HepG2 (cell line): ENCODE measurements around the gene PIGR. TPM values are rescaled to one million over a fixed set of nuclear protein-coding genes. Genes with fewer than 3 reads are reported as not detected.

ENCODE experiments used
- ATAC-seq: fragments of 200-7000 bp; cut with Tn5 transposase; 3 replicates; pipeline ENCODE4 v1.9.1; 2020; ENCODE audit warnings: mild to moderate bottlenecking, moderate library complexity
- BruUV-seq: library from RNA; stranded (reverse); fragments of 400-500 nt; replicated peaks from 2 replicates; lab custom pipeline; 2021; lab: Mats Ljungman, UMichigan
- CTCF ChIA-PET: fragments of 300-600 bp; formaldehyde crosslinking; extraction: SDS; loops from one replicate; lab custom pipeline; 2021; ENCODE audit warnings: low total read pairs, inconsistent platforms, low intra/inter-chr PET ratio; lab: Yijun Ruan, JAX
- POLR2A ChIA-PET: fragments of 350-600 bp; sonication (Branson Sonifier 250); formaldehyde crosslinking; loops from one replicate; lab custom pipeline; 2020; ENCODE audit warnings: antibody characterized with exemption, inconsistent platforms; lab: Yijun Ruan, JAX
- DNase-seq: peaks from one replicate; pipeline ENCODE4 v3.0.0-alpha.2; 2015; ENCODE audit warnings: low spot score
- FAIRE-seq: peaks from 3 replicates; lab custom pipeline; 2011; peaks lifted over from hg19 to GRCh38; lab: Jason Lieb, UNC
- H2AFZ ChIP-seq: one replicate; pipeline ENCODE4 v1.6.1; 2011; ENCODE audit warnings: low read length, inconsistent platforms
- H3K27ac ChIP-seq: fragments of 300-600 bp; 3 replicates; pipeline ENCODE4 v1.8.0; 2011; ENCODE audit warnings: mixed run types, mild to moderate bottlenecking, mixed read lengths, low read length, inconsistent platforms; ENCODE audit not compliant: insufficient read depth; ENCODE audit errors: extremely low read length
- H3K27me3 ChIP-seq, 2 experiments: fragments of 200-600 bp in 1 of 2; 2 replicates in 1 of 2; 3 replicates in 1 of 2; pipeline versions ENCODE4 v1.6.0 to v1.8.0; 2011; ENCODE audit warnings: low read length in 2 of 2, mild to moderate bottlenecking in 2 of 2, moderate library complexity in 2 of 2, inconsistent platforms in 1 of 2; ENCODE audit not compliant: insufficient read depth in 2 of 2, control insufficient read depth in 1 of 2
- H3K36me3 ChIP-seq, 2 experiments: fragments of 200-600 bp in 1 of 2; replicated peaks in 1 of 2; 2 replicates in 1 of 2; 3 replicates in 1 of 2; pipeline versions ENCODE4 v1.5.1 to v1.8.0; 2011; ENCODE audit warnings: low read length in 2 of 2, inconsistent platforms in 1 of 2; ENCODE audit not compliant: insufficient read depth in 2 of 2, control insufficient read depth in 1 of 2
- H3K4me1 ChIP-seq: 2 replicates; pipeline ENCODE4 v1.5.1; 2012; ENCODE audit warnings: low read length, inconsistent platforms; ENCODE audit not compliant: insufficient read depth
- H3K4me2 ChIP-seq: 2 replicates; pipeline ENCODE4 v1.6.0; 2011; ENCODE audit warnings: low read depth, low read length, inconsistent platforms
- H3K4me3 ChIP-seq, 3 experiments: fragments of 200-600 bp in 1 of 3; sonication (generic), shearing (Covaris generic) in 1 of 3; replicated peaks in 1 of 3; 2 replicates each; pipeline ENCODE4 v1.5.1; 2011 to 2016; ENCODE audit warnings: low read length in 3 of 3, inconsistent platforms in 2 of 3, low read depth in 2 of 3, mild to moderate bottlenecking in 2 of 3, control low read depth in 1 of 3, mixed read lengths in 1 of 3; ENCODE audit not compliant: insufficient read depth in 1 of 3
- H3K79me2 ChIP-seq: one replicate; pipeline ENCODE4 v1.6.1; 2011; ENCODE audit warnings: low read length, inconsistent platforms; ENCODE audit not compliant: insufficient read depth
- H3K9ac ChIP-seq: 2 replicates; pipeline ENCODE4 v1.6.0; 2011; ENCODE audit warnings: mild to moderate bottlenecking, low read depth, low read length, inconsistent platforms; ENCODE audit not compliant: insufficient read depth
- H3K9me3 ChIP-seq: 2 replicates; pipeline ENCODE4 v1.5.1; 2012; ENCODE audit warnings: mild to moderate bottlenecking, low read length
- H4K20me1 ChIP-seq: 2 replicates; pipeline ENCODE4 v1.6.0; 2011; ENCODE audit warnings: inconsistent platforms, mild to moderate bottlenecking, low read length, moderate library complexity; ENCODE audit not compliant: insufficient read depth
- AKAP8 ChIP-seq: sonication (generic); formaldehyde crosslinking; IDR thresholded peaks from 2 replicates; pipeline ENCODE4 v1.5.1; 2020; ENCODE audit warnings: mild to moderate bottlenecking, missing genetic modification reagents
- GATAD2A ChIP-seq: IDR thresholded peaks from 2 replicates; pipeline ENCODE4 v1.6.1; 2016
- MYNN ChIP-seq: sonication (generic); formaldehyde crosslinking; IDR thresholded peaks from 2 replicates; pipeline ENCODE4 v1.4.0; 2020; ENCODE audit warnings: mild to moderate bottlenecking, low read depth, missing genetic modification reagents
- NFE2 ChIP-seq: sonication (generic); formaldehyde crosslinking; IDR thresholded peaks from 2 replicates; pipeline ENCODE4 v1.4.0; 2020; ENCODE audit warnings: missing genetic modification reagents
- ZNF160 ChIP-seq: sonication (generic); formaldehyde crosslinking; IDR thresholded peaks from 2 replicates; pipeline ENCODE4 v1.8.0; 2022; ENCODE audit warnings: mild to moderate bottlenecking, inconsistent platforms, missing genetic modification reagents
- ZNF24 ChIP-seq: fragments of 450-650 bp; IDR thresholded peaks from 2 replicates; pipeline ENCODE4 v1.6.1; 2017; ENCODE audit warnings: antibody characterized with exemption, mild to moderate bottlenecking
- ZNF3 ChIP-seq: IDR thresholded peaks from 2 replicates; pipeline ENCODE4 v1.7.0; 2017; ENCODE audit warnings: inconsistent platforms
- ZNF451 ChIP-seq: sonication (generic); formaldehyde crosslinking; IDR thresholded peaks from 2 replicates; pipeline ENCODE4 v1.5.0; 2020; ENCODE audit warnings: mild to moderate bottlenecking, missing genetic modification reagents
- ZNF558 ChIP-seq: sonication (generic); formaldehyde crosslinking; IDR thresholded peaks from 2 replicates; pipeline ENCODE4 v1.9.0; 2022; ENCODE audit warnings: mild to moderate bottlenecking, missing genetic modification reagents, borderline replicate concordance
- ZNF607 ChIP-seq: sonication (generic); formaldehyde crosslinking; IDR thresholded peaks from 2 replicates; pipeline ENCODE4 v1.5.1; 2020; ENCODE audit warnings: missing genetic modification reagents, mild to moderate bottlenecking, borderline replicate concordance
- ZNF749 ChIP-seq: sonication (generic); formaldehyde crosslinking; IDR thresholded peaks from 2 replicates; pipeline ENCODE4 v1.8.0; 2022; ENCODE audit warnings: mild to moderate bottlenecking, missing genetic modification reagents, moderate library complexity, borderline replicate concordance
- ZSCAN31 ChIP-seq: sonication (generic); formaldehyde crosslinking; IDR thresholded peaks from 2 replicates; pipeline ENCODE4 v1.5.0; 2020; ENCODE audit warnings: low read depth, mild to moderate bottlenecking, missing genetic modification reagents
- WGBS: methylation state at CpG from one replicate; pipeline ENCODE4 v1.1.6; 2017; ENCODE audit warnings: low lambda C conversion rate; 5-methylcytosine and 5-hydroxymethylcytosine counted together
- in situ Hi-C: cut with HindIII; loops from 2 replicates; pipeline ENCODE4 v1.10.0; 2017; ENCODE audit warnings: low pct_unique_long_range_greater_than_20kb; ENCODE audit not compliant: extremely low pct_ligation_motif_present
- intact Hi-C: fragments of 100-400 bp; cut with micrococcal nuclease; formaldehyde crosslinking; loops from one replicate; pipeline ENCODE4 v1.10.0; 2022; ENCODE audit not compliant: unreplicated experiment
- polyA plus RNA-seq, 8 experiments: library from polyadenylated mRNA; depleted of rRNA in 3 of 8; stranded (reverse) in 7 of 8; unstranded in 1 of 8; fragments of >200 nt; fragmentation: Illumina TruSeq in 4 of 8; extraction: Trizol in 4 of 8; gene quantifications; 2 replicates each; pipeline versions ENCODE4 v1.2.1 to v1.2.3, GENCODE V29; 2011 to 2016; ENCODE audit warnings: low read depth in 4 of 8, missing spikeins in 1 of 8, mixed read lengths in 1 of 8; ENCODE audit not compliant: insufficient read depth in 1 of 8
- total RNA-seq, 5 experiments: library from RNA; depleted of rRNA; stranded (reverse); fragments of >200 nt; fragmentation: Illumina TruSeq; extraction: Trizol; gene quantifications; 2 replicates each; pipeline ENCODE4 v1.2.3, GENCODE V29; 2016; ENCODE audit warnings: low read depth in 1 of 5
- TF ChIP-seq, protein P1 (sequence below): sonication (generic); formaldehyde crosslinking; IDR thresholded peaks from 2 replicates; pipeline ENCODE4 v1.8.0; 2022; ENCODE audit warnings: missing genetic modification reagents, mild to moderate bottlenecking, inconsistent platforms, borderline replicate concordance
- TF ChIP-seq, protein P2 (sequence below): sonication (generic); formaldehyde crosslinking; conservative IDR thresholded peaks from 2 replicates; pipeline ENCODE4 v1.8.0; 2022; ENCODE audit warnings: missing genetic modification reagents
- TF ChIP-seq, protein P3 (sequence below): sonication (generic); formaldehyde crosslinking; IDR thresholded peaks from 2 replicates; pipeline ENCODE4 v1.5.0; 2020; ENCODE audit warnings: mild to moderate bottlenecking, missing genetic modification reagents
- TF ChIP-seq, protein P4 (sequence below): IDR thresholded peaks from 2 replicates; pipeline ENCODE4 v1.6.1; 2016; ENCODE audit warnings: missing biosample characterization, missing genetic modification reagents, low read depth
- TF ChIP-seq, protein P5 (sequence below): IDR thresholded peaks from 2 replicates; pipeline ENCODE4 v1.6.1; 2016; ENCODE audit warnings: low read depth, control low read depth

PIGR gene
- total and polyA plus RNA-seq, 2 of the 13 experiments (the other 11 are each of a cell fraction or from before 2014, with no cell fraction given) = not detected

DNA sequence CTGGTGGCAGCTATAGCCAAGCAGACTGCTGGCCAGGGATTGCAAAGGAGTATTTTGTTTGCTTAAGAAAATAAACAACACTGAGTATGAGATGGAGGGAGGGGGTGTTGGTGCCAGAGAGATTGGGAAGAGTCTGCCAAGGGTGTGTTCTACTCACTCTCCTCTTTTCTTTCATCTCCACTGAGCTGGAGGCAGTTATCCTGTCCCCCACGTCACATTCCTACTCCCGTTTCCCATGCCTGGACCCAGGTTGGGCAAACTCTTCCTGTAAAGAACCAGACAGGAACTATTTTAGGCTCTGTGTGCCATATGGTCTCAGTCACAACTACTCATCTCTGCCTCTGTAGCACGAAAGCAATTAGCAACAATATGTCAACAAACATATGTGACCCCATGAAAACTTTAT lies 50.4 kb downstream of the PIGR start (continued):
- TF ChIP-seq, protein P1, sequence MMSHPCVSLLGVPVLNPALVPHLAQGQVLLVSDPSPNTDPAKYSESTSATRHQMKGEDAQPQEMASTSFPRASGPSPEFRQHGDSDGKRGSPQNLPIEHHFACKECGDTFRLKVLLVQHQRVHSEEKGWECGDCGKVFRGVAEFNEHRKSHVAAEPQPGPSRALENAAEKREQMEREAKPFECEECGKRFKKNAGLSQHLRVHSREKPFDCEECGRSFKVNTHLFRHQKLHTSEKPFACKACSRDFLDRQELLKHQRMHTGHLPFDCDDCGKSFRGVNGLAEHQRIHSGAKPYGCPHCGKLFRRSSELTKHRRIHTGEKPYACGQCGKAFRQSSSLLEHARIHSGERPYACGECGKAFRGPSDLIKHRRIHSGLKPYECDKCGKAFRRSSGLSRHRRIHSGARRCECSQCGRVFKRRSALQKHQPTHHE = no peak
- TF ChIP-seq ZNF607 (CRISPR knock-in tag) = no peak

DNA sequence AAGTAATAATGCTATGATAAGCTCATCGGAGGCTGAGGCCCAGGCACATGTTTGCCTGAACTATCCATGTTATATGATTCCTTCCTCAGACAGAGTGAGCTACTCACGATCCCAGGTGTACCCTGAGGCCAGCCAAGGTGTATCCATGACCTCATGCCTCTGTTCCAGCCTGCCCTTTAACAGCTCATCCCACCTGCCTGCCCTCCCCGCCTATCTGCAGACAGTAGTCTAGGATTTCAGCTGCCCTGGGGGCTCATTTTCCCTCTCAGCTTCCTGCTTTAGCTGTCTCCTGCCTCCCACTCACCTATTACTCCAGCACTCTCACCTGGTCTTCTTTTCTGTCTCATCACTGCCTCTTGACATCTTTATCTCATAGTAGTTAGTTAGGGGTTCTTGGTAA lies 50.9 kb downstream of the PIGR start:
- DNase-seq = no peak
- in situ Hi-C loops (no loop called here), intact Hi-C loops (no loop called here)
- Histone ChIP-seq H3K27ac (no peak overlapping the region), H2AFZ (no peak overlapping the region), H3K9me3 (no peaks in the 10 kb centered on the region), H4K20me1 (no peaks in the 10 kb centered on the region), H3K4me3 (no peak overlapping the region), H3K79me2 (no peaks in the 10 kb centered on the region), H3K4me1 (no peaks in the 10 kb centered on the region), H3K4me2 (no peak overlapping the region), H3K36me3 (no peaks in the 10 kb centered on the region), H3K27me3 (peaks cover 1 to 52% of the 10 kb centered on the region in 2 experiments; a peak in 3 of 5 replicates), H3K9ac (no peak overlapping the region)
- BruUV-seq = no TSS peak
- 6% methylated on average over 3 of the region's 3 CpGs for WGBS
- TF ChIP-seq, protein P2, sequence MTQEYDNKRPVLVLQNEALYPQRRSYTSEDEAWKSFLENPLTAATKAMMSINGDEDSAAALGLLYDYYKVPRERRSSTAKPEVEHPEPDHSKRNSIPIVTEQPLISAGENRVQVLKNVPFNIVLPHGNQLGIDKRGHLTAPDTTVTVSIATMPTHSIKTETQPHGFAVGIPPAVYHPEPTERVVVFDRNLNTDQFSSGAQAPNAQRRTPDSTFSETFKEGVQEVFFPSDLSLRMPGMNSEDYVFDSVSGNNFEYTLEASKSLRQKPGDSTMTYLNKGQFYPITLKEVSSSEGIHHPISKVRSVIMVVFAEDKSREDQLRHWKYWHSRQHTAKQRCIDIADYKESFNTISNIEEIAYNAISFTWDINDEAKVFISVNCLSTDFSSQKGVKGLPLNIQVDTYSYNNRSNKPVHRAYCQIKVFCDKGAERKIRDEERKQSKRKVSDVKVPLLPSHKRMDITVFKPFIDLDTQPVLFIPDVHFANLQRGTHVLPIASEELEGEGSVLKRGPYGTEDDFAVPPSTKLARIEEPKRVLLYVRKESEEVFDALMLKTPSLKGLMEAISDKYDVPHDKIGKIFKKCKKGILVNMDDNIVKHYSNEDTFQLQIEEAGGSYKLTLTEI (CRISPR knock-in tag) = no peak
- TF ChIP-seq, protein P3, sequence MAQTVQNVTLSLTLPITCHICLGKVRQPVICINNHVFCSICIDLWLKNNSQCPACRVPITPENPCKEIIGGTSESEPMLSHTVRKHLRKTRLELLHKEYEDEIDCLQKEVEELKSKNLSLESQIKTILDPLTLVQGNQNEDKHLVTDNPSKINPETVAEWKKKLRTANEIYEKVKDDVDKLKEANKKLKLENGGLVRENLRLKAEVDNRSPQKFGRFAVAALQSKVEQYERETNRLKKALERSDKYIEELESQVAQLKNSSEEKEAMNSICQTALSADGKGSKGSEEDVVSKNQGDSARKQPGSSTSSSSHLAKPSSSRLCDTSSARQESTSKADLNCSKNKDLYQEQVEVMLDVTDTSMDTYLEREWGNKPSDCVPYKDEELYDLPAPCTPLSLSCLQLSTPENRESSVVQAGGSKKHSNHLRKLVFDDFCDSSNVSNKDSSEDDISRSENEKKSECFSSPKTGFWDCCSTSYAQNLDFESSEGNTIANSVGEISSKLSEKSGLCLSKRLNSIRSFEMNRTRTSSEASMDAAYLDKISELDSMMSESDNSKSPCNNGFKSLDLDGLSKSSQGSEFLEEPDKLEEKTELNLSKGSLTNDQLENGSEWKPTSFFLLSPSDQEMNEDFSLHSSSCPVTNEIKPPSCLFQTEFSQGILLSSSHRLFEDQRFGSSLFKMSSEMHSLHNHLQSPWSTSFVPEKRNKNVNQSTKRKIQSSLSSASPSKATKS (CRISPR knock-in tag) = no peak
- TF ChIP-seq ZNF558 (CRISPR knock-in tag) (no peak), MYNN (no peak), AKAP8 (CRISPR knock-in tag) (no peak), ZNF3 (CRISPR knock-in tag) (no peak), ZNF24 (no peak), NFE2 (CRISPR knock-in tag) (no peak), ZNF160 (CRISPR knock-in tag) (no peak), ZNF749 (CRISPR knock-in tag) (no peak), GATAD2A (no peak), ZNF451 (CRISPR knock-in tag) (no peak), ZSCAN31 (CRISPR knock-in tag) (no peak)
- TF ChIP-seq, protein P4, sequence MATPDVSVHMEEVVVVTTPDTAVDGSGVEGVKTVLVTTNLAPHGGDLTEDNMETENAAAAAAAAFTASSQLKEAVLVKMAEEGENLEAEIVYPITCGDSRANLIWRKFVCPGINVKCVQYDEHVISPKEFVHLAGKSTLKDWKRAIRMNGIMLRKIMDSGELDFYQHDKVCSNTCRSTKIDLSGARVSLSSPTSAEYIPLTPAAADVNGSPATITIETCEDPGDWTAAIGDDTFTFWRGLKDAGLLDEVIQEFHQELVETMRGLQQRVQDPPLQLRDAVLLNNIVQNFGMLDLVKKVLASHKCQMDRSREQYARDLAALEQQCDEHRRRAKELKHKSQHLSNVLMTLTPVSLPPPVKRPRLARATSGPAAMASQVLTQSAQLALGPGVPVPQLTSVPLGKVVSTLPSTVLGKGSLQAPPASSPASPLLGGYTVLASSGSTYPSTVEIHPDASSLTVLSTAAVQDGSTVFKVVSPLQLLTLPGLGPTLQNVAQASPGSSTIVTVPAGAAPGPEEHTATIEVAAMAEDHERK (CRISPR knock-in tag) = no peak
- TF ChIP-seq, protein P5, sequence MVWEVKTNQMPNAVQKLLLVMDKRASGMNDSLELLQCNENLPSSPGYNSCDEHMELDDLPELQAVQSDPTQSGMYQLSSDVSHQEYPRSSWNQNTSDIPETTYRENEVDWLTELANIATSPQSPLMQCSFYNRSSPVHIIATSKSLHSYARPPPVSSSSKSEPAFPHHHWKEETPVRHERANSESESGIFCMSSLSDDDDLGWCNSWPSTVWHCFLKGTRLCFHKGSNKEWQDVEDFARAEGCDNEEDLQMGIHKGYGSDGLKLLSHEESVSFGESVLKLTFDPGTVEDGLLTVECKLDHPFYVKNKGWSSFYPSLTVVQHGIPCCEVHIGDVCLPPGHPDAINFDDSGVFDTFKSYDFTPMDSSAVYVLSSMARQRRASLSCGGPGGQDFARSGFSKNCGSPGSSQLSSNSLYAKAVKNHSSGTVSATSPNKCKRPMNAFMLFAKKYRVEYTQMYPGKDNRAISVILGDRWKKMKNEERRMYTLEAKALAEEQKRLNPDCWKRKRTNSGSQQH (CRISPR knock-in tag) = no peak
- POLR2A ChIA-PET = no interaction called here
- no peak for FAIRE-seq
- CTCF ChIA-PET = no interaction called here
- no peak for ATAC-seq
